ENCODE measurements around the gene CHST4. TPM values are rescaled to one million over a fixed set of nuclear protein-coding genes. Genes with fewer than 3 reads are reported as not detected.

The CHST4 gene
- polyA plus RNA-seq (2011; rRNA removed) (0.08 and 0.12 TPM in 2 replicates), polyA plus RNA-seq (2017; fragmentation: RNase III; extraction: RNeasy Plus Mini Kit Qiagen cat#74134 plus additional on column Dnase treatment) (0.04 to 0.10 TPM (median 0.05 TPM) in 3 replicates), polyA minus RNA-seq (2011; rRNA and poly(A)+ RNA removed) (not detected in 2 replicates)
- 0.03 and 0.05 TPM in 2 replicates for polyA plus RNA-seq (2012; cell fraction: cytosol; rRNA removed)
- 0.05 and 0.10 TPM in 2 replicates for polyA plus RNA-seq (2012; cell fraction: nucleus; rRNA removed)

GRCh38 chr16:71526111-71526631 lies at the start of gene CHST4:
Gene CHST4 (plus strand): TSS chr16:71526426. CDS start chr16:71536678, 10,252 bp downstream.
- FAIRE-seq (no peak), ATAC-seq (peak; percentile 57 to 72; a peak in 4 of 6 replicates), DNase-seq (ENCODE audit: low read depth in 1 of 2, low spot score in 1 of 2) (peak; percentile 16 to 24)
- ChIA-PET CTCF (interaction anchor here (0.7 to 3.1 kb wide), 5 partner anchors 13 to 113 kb away, joined by 3 to 12 read pairs (median 6); no protein-coding TSS in a partner anchor), POLR2A (interaction anchor here (1.0 kb wide), 1 partner anchor 39 kb away, joined by 5 read pairs; no protein-coding TSS in a partner anchor)
- peak within 1 kb of the TSS; percentile 42; the same call in 2 of the 3 replicates for H3K4me2 ChIP-seq
- H3K4me3 ChIP-seq: no peak within 1 kb of the TSS
- peaks cover 4% of the 10 kb centered on the region; the same call in 1 of the 3 replicates for H3K4me1 ChIP-seq
- WGBS (ENCODE audit: missing lambda C conversion rate): 50% methylated on average over 9 of the region's 9 CpGs
- peak within 1 kb of the TSS in 1 of 2 experiments; percentile 34; a peak in 1 of 6 replicates for H3K27ac ChIP-seq
- TF ChIP-seq CBX2 (IDR thresholded peaks at IDR 0.05; ENCODE audit: borderline replicate concordance, low read depth) (no peak), TP53 (CRISPR knock-in tag; IDR thresholded peaks at IDR 0.05) (no peak), POLR2A (IDR thresholded peaks at IDR 0.05; ENCODE audit: low read length) (no peak), ZC3H11A (IDR thresholded peaks at IDR 0.05) (no peak), CEBPB (IDR thresholded peaks at IDR 0.05) (no peak), ELK1 (IDR thresholded peaks at IDR 0.05; ENCODE audit: low read depth, low read length) (no peak), CBX8 (IDR thresholded peaks at IDR 0.05) (no peak), GATA3 (IDR thresholded peaks at IDR 0.05; ENCODE audit: borderline replicate concordance) (no peak), BHLHE40 (IDR thresholded peaks at IDR 0.05; ENCODE audit: low read depth, low read length) (no peak), CHD4 (IDR thresholded peaks at IDR 0.05; ENCODE audit: borderline replicate concordance) (no peak)
- TF ChIP-seq, protein P1, sequence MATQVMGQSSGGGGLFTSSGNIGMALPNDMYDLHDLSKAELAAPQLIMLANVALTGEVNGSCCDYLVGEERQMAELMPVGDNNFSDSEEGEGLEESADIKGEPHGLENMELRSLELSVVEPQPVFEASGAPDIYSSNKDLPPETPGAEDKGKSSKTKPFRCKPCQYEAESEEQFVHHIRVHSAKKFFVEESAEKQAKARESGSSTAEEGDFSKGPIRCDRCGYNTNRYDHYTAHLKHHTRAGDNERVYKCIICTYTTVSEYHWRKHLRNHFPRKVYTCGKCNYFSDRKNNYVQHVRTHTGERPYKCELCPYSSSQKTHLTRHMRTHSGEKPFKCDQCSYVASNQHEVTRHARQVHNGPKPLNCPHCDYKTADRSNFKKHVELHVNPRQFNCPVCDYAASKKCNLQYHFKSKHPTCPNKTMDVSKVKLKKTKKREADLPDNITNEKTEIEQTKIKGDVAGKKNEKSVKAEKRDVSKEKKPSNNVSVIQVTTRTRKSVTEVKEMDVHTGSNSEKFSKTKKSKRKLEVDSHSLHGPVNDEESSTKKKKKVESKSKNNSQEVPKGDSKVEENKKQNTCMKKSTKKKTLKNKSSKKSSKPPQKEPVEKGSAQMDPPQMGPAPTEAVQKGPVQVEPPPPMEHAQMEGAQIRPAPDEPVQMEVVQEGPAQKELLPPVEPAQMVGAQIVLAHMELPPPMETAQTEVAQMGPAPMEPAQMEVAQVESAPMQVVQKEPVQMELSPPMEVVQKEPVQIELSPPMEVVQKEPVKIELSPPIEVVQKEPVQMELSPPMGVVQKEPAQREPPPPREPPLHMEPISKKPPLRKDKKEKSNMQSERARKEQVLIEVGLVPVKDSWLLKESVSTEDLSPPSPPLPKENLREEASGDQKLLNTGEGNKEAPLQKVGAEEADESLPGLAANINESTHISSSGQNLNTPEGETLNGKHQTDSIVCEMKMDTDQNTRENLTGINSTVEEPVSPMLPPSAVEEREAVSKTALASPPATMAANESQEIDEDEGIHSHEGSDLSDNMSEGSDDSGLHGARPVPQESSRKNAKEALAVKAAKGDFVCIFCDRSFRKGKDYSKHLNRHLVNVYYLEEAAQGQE (IDR thresholded peaks at IDR 0.05): no peak
- TF ChIP-seq, protein P2, sequence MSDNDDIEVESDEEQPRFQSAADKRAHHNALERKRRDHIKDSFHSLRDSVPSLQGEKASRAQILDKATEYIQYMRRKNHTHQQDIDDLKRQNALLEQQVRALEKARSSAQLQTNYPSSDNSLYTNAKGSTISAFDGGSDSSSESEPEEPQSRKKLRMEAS (IDR thresholded peaks at IDR 0.05): no peak
- TF ChIP-seq, protein P3, sequence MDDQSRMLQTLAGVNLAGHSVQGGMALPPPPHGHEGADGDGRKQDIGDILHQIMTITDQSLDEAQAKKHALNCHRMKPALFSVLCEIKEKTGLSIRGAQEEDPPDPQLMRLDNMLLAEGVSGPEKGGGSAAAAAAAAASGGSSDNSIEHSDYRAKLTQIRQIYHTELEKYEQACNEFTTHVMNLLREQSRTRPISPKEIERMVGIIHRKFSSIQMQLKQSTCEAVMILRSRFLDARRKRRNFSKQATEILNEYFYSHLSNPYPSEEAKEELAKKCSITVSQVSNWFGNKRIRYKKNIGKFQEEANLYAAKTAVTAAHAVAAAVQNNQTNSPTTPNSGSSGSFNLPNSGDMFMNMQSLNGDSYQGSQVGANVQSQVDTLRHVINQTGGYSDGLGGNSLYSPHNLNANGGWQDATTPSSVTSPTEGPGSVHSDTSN (IDR thresholded peaks at IDR 0.05): no peak
- TF ChIP-seq, protein P4, sequence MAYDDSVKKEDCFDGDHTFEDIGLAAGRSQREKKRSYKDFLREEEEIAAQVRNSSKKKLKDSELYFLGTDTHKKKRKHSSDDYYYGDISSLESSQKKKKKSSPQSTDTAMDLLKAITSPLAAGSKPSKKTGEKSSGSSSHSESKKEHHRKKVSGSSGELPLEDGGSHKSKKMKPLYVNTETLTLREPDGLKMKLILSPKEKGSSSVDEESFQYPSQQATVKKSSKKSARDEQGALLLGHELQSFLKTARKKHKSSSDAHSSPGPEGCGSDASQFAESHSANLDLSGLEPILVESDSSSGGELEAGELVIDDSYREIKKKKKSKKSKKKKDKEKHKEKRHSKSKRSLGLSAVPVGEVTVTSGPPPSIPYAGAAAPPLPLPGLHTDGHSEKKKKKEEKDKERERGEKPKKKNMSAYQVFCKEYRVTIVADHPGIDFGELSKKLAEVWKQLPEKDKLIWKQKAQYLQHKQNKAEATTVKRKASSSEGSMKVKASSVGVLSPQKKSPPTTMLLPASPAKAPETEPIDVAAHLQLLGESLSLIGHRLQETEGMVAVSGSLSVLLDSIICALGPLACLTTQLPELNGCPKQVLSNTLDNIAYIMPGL (CRISPR knock-in tag; IDR thresholded peaks at IDR 0.05; ENCODE audit: borderline replicate concordance): no peak
- H3K9me3 ChIP-seq: no peaks in the 10 kb centered on the region

DNA sequence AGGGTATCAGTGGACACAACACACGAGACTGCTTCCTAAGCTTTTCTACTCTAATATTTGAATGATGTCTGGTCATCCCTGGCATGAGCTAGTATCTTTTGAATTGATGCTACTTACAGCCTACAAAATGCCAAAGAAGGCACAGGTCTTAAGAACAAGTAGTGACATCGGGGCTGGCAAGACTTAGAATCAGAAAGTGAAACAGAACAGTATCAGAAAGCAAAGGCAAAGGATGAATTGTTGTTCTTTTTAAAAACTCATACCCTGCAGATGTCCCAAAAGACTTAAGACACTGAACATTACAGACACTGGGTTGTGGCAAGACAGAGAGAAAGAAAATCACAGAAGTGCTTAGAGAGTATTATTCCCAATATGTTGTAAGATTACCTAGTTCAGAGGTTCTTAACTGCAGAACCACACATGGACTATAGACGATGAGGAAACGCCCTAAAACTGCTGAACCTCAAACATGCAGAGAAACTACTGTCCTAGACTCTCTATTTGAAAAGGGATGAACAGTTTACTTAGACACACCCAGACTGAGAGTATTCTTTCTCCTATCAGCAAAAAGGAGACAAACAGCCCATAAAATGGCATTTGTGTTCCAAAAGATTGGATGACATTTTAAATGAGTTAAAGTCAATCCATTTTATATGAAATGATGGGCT lies 49.6 kb upstream of the CHST4 start:
- Histone ChIP-seq H3K4me1 (no peaks in the 10 kb centered on the region), H3K9me3 (peaks cover 18% of the 10 kb centered on the region; the same call in 1 of the 3 replicates), H3K27ac (no peak overlapping the region), H3K4me3 (no peak overlapping the region), H3K4me2 (no peak overlapping the region)
- POLR2A ChIA-PET: interaction anchor here (1.0 kb wide), 1 partner anchor 14 kb away, joined by 3 read pairs; the partner anchor contains the start of gene ZNF23
- DNase-seq (ENCODE audit: low read depth in 1 of 2, low spot score in 1 of 2) (no peak), ATAC-seq (no peak), FAIRE-seq (no peak)
- WGBS (ENCODE audit: missing lambda C conversion rate): 76% methylated on average over 4 of the region's 4 CpGs
- TF ChIP-seq CTCF (IDR thresholded peaks at IDR 0.05) (no peak), HOXA7 (CRISPR knock-in tag; IDR thresholded peaks at IDR 0.05) (no peak), ZNF302 (CRISPR knock-in tag; IDR thresholded peaks at IDR 0.05) (no peak), MAFK (IDR thresholded peaks at IDR 0.05; ENCODE audit: partially characterized antibody) (no peak), KDM1A (IDR thresholded peaks at IDR 0.05; ENCODE audit: low read depth) (no peak), RARB (CRISPR knock-in tag; IDR thresholded peaks at IDR 0.05) (no peak)
- CTCF ChIA-PET: no interaction called here

All from A549 (cell line).